ENCODE measurements around the gene RASA3. TPM values are rescaled to one million over a fixed set of nuclear protein-coding genes. Genes with fewer than 3 reads are reported as not detected.

RASA3 gene
- total and polyA plus RNA-seq, 2 of the 8 experiments (the other 6 are each of a cell fraction or from before 2014, with no cell fraction given), result 7.5 to 21.9 TPM

DNA sequence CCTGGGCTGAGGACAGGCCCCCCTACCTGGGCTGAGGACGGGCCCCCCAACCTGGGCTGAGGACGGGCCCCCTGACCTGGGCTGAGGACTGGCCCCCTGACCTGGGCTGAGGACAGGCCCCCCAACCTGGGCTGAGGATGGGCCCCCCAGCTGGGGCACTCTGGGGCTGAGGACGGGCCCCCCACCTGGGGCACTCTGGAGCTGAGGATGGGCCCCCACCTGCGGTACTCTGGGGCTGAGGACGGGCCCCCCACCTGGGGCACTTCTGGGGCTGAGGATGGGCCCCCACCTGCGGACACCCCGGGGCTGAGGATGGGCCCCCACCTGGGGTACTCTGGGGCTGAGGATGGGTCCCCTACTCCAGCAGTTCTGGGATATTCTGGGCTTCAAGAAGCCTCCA lies 65.5 kb downstream of the RASA3 start:
- no peaks in the 10 kb centered on the region; a peak in 1 of 4 replicates for H3K9me3 ChIP-seq (ENCODE audit: insufficient read depth in 2 of 2, low read depth in 1 of 2, low read length in 1 of 2)
- H3K27me3 ChIP-seq (replicated peaks in 1 of 4; ENCODE audit: control insufficient read depth in 3 of 4, extremely low read depth in 1 of 4, insufficient read depth in 3 of 4, low read length in 3 of 4), result no peaks in the 10 kb centered on the region
- H3K79me2 ChIP-seq (ENCODE audit: control insufficient read depth in 1 of 2, insufficient read depth in 2 of 2, low read length in 2 of 2), result no peaks in the 10 kb centered on the region; a peak in 1 of 4 replicates
- no peak overlapping the region for H3K14ac ChIP-seq (ENCODE audit: insufficient read length)
- no peak overlapping the region for H3K23ac ChIP-seq (ENCODE audit: insufficient read length)
- no peak overlapping the region for H3K18ac ChIP-seq (ENCODE audit: extremely low read depth, low read length)
- DNase-seq (ENCODE audit: low read depth in 1 of 2, low spot score in 2 of 2) (no peak), FAIRE-seq (no peak)
- no peak overlapping the region for H2BK12ac ChIP-seq (ENCODE audit: low read depth, low read length)
- no peak overlapping the region for H2AFZ ChIP-seq (ENCODE audit: low read length)
- WGBS, 2 experiments (ENCODE audit: extremely low coverage in 1 of 2, insufficient coverage in 1 of 2, insufficient read length in 1 of 2, insufficient replicate concordance in 2 of 2, low coverage in 1 of 2, low lambda C conversion rate in 2 of 2, missing lambda C conversion rate in 1 of 2), result 93% methylated on average over 3 of the region's 7 CpGs; no CpG with 5 or more reads in 1 of the 2 experiments
- ChIA-PET POLR2A (ENCODE audit: partially characterized antibody) (no interaction called here), CTCF (ENCODE audit: partially characterized antibody) (interaction anchor here (0.8 to 1.2 kb wide), 3 partner anchors 9 to 16 kb away, joined by 3 to 4 read pairs (median 3); no protein-coding TSS in a partner anchor)
- no peaks in the 10 kb centered on the region; the same call in 1 of the 2 replicates for H3K23me2 ChIP-seq (ENCODE audit: low read depth, low read length)
- no peaks in the 10 kb centered on the region for H3K36me3 ChIP-seq (ENCODE audit: control insufficient read depth in 2 of 4, insufficient read depth in 4 of 4, low read length in 3 of 4)
- no peak overlapping the region; the same call in 1 of the 2 replicates for H4K8ac ChIP-seq (ENCODE audit: extremely low read depth, insufficient read depth, low read length)
- no peak overlapping the region for H3K9ac ChIP-seq (replicated peaks in 1 of 4; ENCODE audit: extremely low read depth in 1 of 4, low read depth in 3 of 4, low read length in 3 of 4)
- no peak overlapping the region for H2BK5ac ChIP-seq (ENCODE audit: low read depth, low read length)
- no peak overlapping the region for H3K27ac ChIP-seq (ENCODE audit: low read depth, low read length)
- no peak overlapping the region for H4K91ac ChIP-seq (replicated peaks; ENCODE audit: insufficient read length, low read length)
- no peak overlapping the region for H2BK20ac ChIP-seq (ENCODE audit: low read length)
- peaks cover 4 to 19% (median 15%) of the 10 kb centered on the region in 4 experiments for H3K4me1 ChIP-seq (replicated peaks in 1 of 4; ENCODE audit: control insufficient read depth in 3 of 4, insufficient read depth in 4 of 4, low read length in 3 of 4)
- no peak overlapping the region for H2BK120ac ChIP-seq (replicated peaks; ENCODE audit: low read depth, low read length)
- peaks cover 2% of the 10 kb centered on the region; the same call in 1 of the 2 replicates for H3K79me1 ChIP-seq (ENCODE audit: low read depth, low read length)
- H3K56ac ChIP-seq (replicated peaks; ENCODE audit: insufficient read length, low read depth, low read length), result no peak overlapping the region
- no peak overlapping the region for H3K4ac ChIP-seq (replicated peaks; ENCODE audit: insufficient read length, low read depth, low read length)
- H3K4me2 ChIP-seq (ENCODE audit: insufficient read depth in 1 of 2, low read depth in 2 of 2, low read length in 2 of 2), result no peak overlapping the region
- no peak overlapping the region for H3K4me3 ChIP-seq (ENCODE audit: extremely low read depth in 1 of 4, insufficient read depth in 2 of 4, low read depth in 3 of 4, low read length in 4 of 4)
- H2BK15ac ChIP-seq (ENCODE audit: low read length), result no peak overlapping the region
- H4K5ac ChIP-seq (ENCODE audit: insufficient read length, low read depth, low read length), result no peak overlapping the region
- no peaks in the 10 kb centered on the region for H4K20me1 ChIP-seq (replicated peaks in 1 of 2; ENCODE audit: control insufficient read depth in 1 of 2, insufficient read depth in 2 of 2, low read length in 2 of 2)
- no peak overlapping the region for H2AK5ac ChIP-seq (ENCODE audit: low read depth, low read length)
- TF ChIP-seq RAD21 (IDR thresholded peaks at IDR 0.05 in 1 of 2, conservative IDR thresholded peaks at IDR 0.05 in 1 of 2; ENCODE audit: low read depth in 2 of 2, low read length in 2 of 2), result no peak
- TF ChIP-seq POLR2A (IDR thresholded peaks at IDR 0.05; ENCODE audit: control extremely low read depth in 1 of 2, low read depth in 2 of 2, low read length in 2 of 2), result no peak
- TF ChIP-seq FOSL1 (IDR thresholded peaks at IDR 0.05; ENCODE audit: insufficient read depth, low read depth, low read length), result no peak
- TF ChIP-seq RFX5 (IDR thresholded peaks at IDR 0.05; ENCODE audit: borderline replicate concordance, low read depth, low read length), result no peak
